22Rv1 (cell line): ENCODE measurements around the gene LRIT3.

Source experiments
- H3K27ac ChIP-seq: fragments of 450-650 bp; 2 replicates; pipeline ENCODE4 v1.5.1; 2017
- CTCF ChIP-seq: fragments of 450-650 bp; IDR thresholded peaks from 2 replicates; pipeline ENCODE4 v1.5.1; 2017; ENCODE audit warnings: mild to moderate bottlenecking
- ZFX ChIP-seq: fragments of 450-650 bp; IDR thresholded peaks from 2 replicates; pipeline ENCODE4 v1.6.1; 2017; ENCODE audit warnings: antibody characterized with exemption, borderline replicate concordance

LRIT3 gene

GRCh38 chr4:109913596-109914241 is 65.8 kb downstream of the LRIT3 start:
- H3K27ac ChIP-seq, result no peak overlapping the region
- TF ChIP-seq ZFX (no peak), CTCF (no peak)

- TF ChIP-seq ZFX, result no peak
- TF ChIP-seq CTCF, result no peak
Measured at GRCh38 chr4:109914322-109914721, 66.4 kb downstream of the LRIT3 start.

GRCh38 chr4:109915385-109916026 is 67.6 kb downstream of the LRIT3 start:
- TF ChIP-seq CTCF (no peak), ZFX (no peak)
- H3K27ac ChIP-seq, result no peak overlapping the region

More at GRCh38 chr4:109914322-109914721, 66.4 kb downstream of the LRIT3 start:
- no peak overlapping the region for H3K27ac ChIP-seq

GRCh38 chr4:109916027-109916409 is 68.1 kb downstream of the LRIT3 start:
- no peak overlapping the region for H3K27ac ChIP-seq
- no peak for TF ChIP-seq ZFX
- no peak for TF ChIP-seq CTCF

GRCh38 chr4:109921384-109921808 is 73.5 kb downstream of the LRIT3 start:
- no peak overlapping the region for H3K27ac ChIP-seq
- no peak for TF ChIP-seq ZFX
